ENCODE data around the gene NTM. TPM values are rescaled to one million over a fixed set of nuclear protein-coding genes. Genes with fewer than 3 reads are reported as not detected.

NTM gene
- total RNA-seq, 1 experiment from 2014 or later, result not detected

GRCh38 chr11:131522851-131523250, 152.4 kb downstream of the NTM start:
- DNase-seq (ENCODE audit: low read depth, low spot score), result no peak
- intact Hi-C loops (cut with micrococcal nuclease), result no loop called here
- Histone ChIP-seq H3K9me2 (ENCODE audit: insufficient read depth) (no peaks in the 10 kb centered on the region), H3K9me3 (ENCODE audit: control insufficient read depth in 1 of 2, insufficient read depth in 1 of 2, low read depth in 1 of 2, low read length in 2 of 2) (peaks cover 0 to 4% of the 10 kb centered on the region in 2 experiments; a peak in 2 of 4 replicates), H3K4me2 (ENCODE audit: low read length) (no peak overlapping the region), H3K9ac (ENCODE audit: low read length) (no peak overlapping the region), H3K27me3 (ENCODE audit: insufficient read depth, low read length) (no peaks in the 10 kb centered on the region), H2AFZ (ENCODE audit: low read depth, low read length, poor library complexity, severe bottlenecking) (no peak overlapping the region), H3K4me1 (ENCODE audit: control insufficient read depth in 1 of 2, insufficient read depth in 2 of 2, low read length in 2 of 2) (no peaks in the 10 kb centered on the region), H4K20me1 (ENCODE audit: insufficient read depth) (no peaks in the 10 kb centered on the region), H3K79me2 (ENCODE audit: insufficient read depth, low read length) (no peaks in the 10 kb centered on the region), H3K36me3 (ENCODE audit: control insufficient read depth in 1 of 2, insufficient read depth in 2 of 2, low read length in 2 of 2) (no peaks in the 10 kb centered on the region), H3K27ac (ENCODE audit: low read depth, low read length) (no peak overlapping the region), H3K4me3 (replicated peaks in 1 of 2; ENCODE audit: low read depth in 1 of 2, low read length in 2 of 2) (no peak overlapping the region)
- BruUV-seq (replicated peaks), result no TSS peak
- TF ChIP-seq MAX (IDR thresholded peaks at IDR 0.05) (no peak), EZH2phosphoT487 (IDR thresholded peaks at IDR 0.05; ENCODE audit: borderline replicate concordance) (no peak), RAD21 (IDR thresholded peaks at IDR 0.05; ENCODE audit: low read depth) (no peak), SIN3A (IDR thresholded peaks at IDR 0.05; ENCODE audit: low read depth) (no peak), SP1 (IDR thresholded peaks at IDR 0.05; ENCODE audit: low read depth) (no peak), ZFX (IDR thresholded peaks at IDR 0.05) (no peak), POLR2AphosphoS5 (IDR thresholded peaks at IDR 0.05; ENCODE audit: low read depth, low read length) (no peak), FOSL1 (IDR thresholded peaks at IDR 0.05; ENCODE audit: low read depth) (no peak), REST (IDR thresholded peaks at IDR 0.05; ENCODE audit: low read depth) (no peak), EGR1 (IDR thresholded peaks at IDR 0.05; ENCODE audit: low read depth) (no peak), CBX3 (IDR thresholded peaks at IDR 0.05; ENCODE audit: low read depth) (no peak), TCF7L2 (IDR thresholded peaks at IDR 0.05; ENCODE audit: borderline replicate concordance, extremely low read depth, insufficient read depth, insufficient read length) (no peak), ELF1 (IDR thresholded peaks at IDR 0.05; ENCODE audit: borderline replicate concordance, low read depth) (no peak), JUND (IDR thresholded peaks at IDR 0.05) (no peak)
- ChIA-PET POLR2A (no interaction called here), CTCF (no interaction called here), RAD21 (ENCODE audit: low non-redundant PET in 1 of 2, low total read pairs in 2 of 2, uncharacterized antibody in 2 of 2, unreplicated experiment in 2 of 2) (no interaction called here)
- no peak for ATAC-seq

Measured in HCT116 (cell line).